Measurements from ENCODE around the gene PCARE. TPM values are rescaled to one million over a fixed set of nuclear protein-coding genes. Genes with fewer than 3 reads are reported as not detected.
A peak's percentile ranks its signal among the peaks of the same experiment; 100 is the strongest.

PCARE gene
- total RNA-seq, 1 donor, result under 0.01 TPM

DNA sequence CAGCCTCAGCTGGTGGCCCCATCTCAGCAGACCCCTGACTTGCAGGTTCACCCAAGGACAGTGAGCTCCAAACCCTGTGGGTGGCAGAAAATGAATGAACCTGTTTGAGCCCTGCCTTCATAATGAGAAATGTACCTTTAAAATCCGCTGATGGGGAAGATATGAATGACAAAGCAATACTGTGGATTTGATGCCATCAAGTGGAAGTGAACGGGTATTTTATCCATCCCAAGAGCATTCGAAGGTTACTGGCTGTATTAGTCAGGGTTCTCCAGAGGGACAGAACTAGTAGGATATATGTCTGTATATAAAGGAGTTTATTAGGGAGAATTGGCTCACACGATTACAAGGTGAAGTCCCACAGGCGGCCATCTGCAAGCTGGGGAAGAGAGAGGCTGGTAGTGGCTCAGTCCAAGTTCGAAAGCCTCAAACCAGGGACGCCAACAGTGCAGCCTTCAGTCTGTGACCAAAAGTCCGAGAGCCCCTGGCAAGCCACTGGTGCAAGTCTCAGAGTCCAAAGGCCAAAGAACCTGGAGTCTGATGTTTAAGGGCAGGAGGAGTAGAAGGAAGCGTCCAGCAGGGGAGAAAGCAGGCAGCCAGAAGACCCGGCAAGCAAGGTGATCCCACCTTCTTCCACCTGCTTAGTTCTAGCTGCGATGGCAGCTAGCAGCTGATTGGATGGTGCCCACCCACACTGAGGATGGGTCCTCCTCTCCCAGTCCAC lies 61.1 kb downstream of the PCARE start:
- TF ChIP-seq, protein P1, sequence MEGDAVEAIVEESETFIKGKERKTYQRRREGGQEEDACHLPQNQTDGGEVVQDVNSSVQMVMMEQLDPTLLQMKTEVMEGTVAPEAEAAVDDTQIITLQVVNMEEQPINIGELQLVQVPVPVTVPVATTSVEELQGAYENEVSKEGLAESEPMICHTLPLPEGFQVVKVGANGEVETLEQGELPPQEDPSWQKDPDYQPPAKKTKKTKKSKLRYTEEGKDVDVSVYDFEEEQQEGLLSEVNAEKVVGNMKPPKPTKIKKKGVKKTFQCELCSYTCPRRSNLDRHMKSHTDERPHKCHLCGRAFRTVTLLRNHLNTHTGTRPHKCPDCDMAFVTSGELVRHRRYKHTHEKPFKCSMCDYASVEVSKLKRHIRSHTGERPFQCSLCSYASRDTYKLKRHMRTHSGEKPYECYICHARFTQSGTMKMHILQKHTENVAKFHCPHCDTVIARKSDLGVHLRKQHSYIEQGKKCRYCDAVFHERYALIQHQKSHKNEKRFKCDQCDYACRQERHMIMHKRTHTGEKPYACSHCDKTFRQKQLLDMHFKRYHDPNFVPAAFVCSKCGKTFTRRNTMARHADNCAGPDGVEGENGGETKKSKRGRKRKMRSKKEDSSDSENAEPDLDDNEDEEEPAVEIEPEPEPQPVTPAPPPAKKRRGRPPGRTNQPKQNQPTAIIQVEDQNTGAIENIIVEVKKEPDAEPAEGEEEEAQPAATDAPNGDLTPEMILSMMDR (IDR thresholded peaks at IDR 0.05; ENCODE audit: insufficient read depth, low read length), result no peak
- no peak overlapping the region for H3K4me3 ChIP-seq (ENCODE audit: low read depth, low read length)
- DNase-seq (ENCODE audit: low read depth), result peak; percentile 13

DNA sequence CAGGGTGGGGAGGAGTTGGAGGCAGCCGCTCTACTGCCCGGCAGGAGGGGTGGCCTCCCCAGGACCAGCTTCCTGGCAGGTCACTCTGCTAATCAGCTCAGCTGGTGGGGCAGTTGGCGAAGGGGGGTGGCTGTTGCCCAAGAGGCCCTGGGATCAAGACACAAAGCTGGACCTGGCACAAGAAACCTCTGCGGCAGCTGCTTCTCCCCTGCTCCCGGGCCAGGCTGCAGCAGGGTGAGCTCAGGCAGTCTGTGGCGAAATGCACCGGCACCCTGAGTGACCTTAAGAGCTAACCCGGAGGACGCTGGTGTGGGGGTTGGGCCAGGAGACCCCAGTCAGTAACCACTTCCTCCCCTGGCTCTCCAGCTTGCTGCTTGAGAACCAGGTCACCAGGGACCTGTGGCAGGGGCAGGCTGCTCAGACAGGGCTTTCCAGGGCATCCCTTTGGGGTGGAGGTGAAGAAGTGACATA lies 62.1 kb downstream of the PCARE start:
- TF ChIP-seq, protein P1 (IDR thresholded peaks at IDR 0.05; ENCODE audit: insufficient read depth, low read length), result no peak
- H3K4me3 ChIP-seq (ENCODE audit: low read depth, low read length), result no peak overlapping the region
- peak; percentile 35 for DNase-seq (ENCODE audit: low read depth)

Other genes with a start within 250 kb of the PCARE start
- 14.5 and 15.2 TPM in 2 replicates for gene TRMT61B, start 204.2 kb downstream of the PCARE start, total RNA-seq (ENCODE audit: low replicate concordance)
- 80.2 and 102 TPM in 2 replicates for gene WDR43, start 179.9 kb downstream of the PCARE start, total RNA-seq (ENCODE audit: low replicate concordance)
- under 0.01 TPM in 1 of 2 replicates, not detected in the other for gene TOGARAM2, start 93.2 kb downstream of the PCARE start, total RNA-seq (ENCODE audit: low replicate concordance)
- gene CLIP4, start 40.9 kb upstream of the PCARE start, total RNA-seq (ENCODE audit: low replicate concordance), result 73.5 and 97.1 TPM in 2 replicates